Tibial nerve (tissue), 4 donors: ENCODE measurements around the gene CEP57.

Experiments used
- EP300 ChIP-seq, 2 donors: sonication (generic); formaldehyde crosslinking; IDR thresholded peaks; one replicate each; pipeline ENCODE4 v1.6.1; 2017; ENCODE audit warnings: antibody characterized with exemption in 2 of 2, mild to moderate bottlenecking in 1 of 2
- POLR2A ChIP-seq, 2 donors: fragments of 450-650 bp; IDR thresholded peaks; one replicate each; pipeline ENCODE4 v1.6.1; 2017; ENCODE audit warnings: antibody characterized with exemption in 2 of 2, mild to moderate bottlenecking in 2 of 2, moderate library complexity in 2 of 2
- TF ChIP-seq, protein P1 (sequence below), 5 experiments: fragments of 200-600 bp in 3 of 5; fragments of 450-650 bp in 2 of 5; sonication (generic) in 3 of 5; IDR thresholded peaks; one replicate each; pipeline ENCODE4 v1.5.1; 2016 to 2019; ENCODE audit warnings: antibody characterized with exemption in 5 of 5, mild to moderate bottlenecking in 3 of 5, moderate library complexity in 2 of 5

DNA sequence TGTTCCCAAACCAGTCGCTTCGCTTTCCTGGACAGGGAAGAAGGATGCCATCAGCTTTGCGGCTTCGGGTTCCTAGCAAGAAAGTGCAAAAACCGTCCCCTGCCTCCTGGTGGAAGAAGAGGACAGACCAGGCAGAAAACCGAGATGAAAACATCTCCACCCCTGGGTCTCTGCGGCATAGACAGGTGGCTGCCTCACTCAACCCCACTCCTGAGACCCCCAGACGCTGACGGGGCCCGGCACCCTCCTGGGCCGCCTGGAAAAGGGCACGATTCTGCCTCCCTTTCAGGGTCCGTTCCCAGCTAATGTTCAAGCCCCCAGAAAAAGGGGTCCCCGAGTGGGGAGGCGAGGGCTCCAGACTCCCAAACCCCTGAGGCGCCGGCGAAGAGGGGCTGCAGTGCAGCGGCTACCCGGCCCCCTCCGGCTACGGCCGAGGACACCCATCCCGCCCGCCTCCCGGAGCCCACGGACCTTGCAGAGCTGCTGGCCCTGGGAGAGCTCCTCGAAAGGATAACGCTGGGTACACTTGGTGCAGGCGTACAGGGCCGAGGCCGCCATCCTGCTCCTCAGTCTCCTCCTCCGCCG is 1.3 kb upstream of the CEP57 start:
- TF ChIP-seq, protein P1, sequence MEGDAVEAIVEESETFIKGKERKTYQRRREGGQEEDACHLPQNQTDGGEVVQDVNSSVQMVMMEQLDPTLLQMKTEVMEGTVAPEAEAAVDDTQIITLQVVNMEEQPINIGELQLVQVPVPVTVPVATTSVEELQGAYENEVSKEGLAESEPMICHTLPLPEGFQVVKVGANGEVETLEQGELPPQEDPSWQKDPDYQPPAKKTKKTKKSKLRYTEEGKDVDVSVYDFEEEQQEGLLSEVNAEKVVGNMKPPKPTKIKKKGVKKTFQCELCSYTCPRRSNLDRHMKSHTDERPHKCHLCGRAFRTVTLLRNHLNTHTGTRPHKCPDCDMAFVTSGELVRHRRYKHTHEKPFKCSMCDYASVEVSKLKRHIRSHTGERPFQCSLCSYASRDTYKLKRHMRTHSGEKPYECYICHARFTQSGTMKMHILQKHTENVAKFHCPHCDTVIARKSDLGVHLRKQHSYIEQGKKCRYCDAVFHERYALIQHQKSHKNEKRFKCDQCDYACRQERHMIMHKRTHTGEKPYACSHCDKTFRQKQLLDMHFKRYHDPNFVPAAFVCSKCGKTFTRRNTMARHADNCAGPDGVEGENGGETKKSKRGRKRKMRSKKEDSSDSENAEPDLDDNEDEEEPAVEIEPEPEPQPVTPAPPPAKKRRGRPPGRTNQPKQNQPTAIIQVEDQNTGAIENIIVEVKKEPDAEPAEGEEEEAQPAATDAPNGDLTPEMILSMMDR (IDR thresholded peaks at IDR 0.05), result peak in 2 of 5 experiments; percentile 14 to 15
- TF ChIP-seq POLR2A (IDR thresholded peaks at IDR 0.05), result no peak
- no peak for TF ChIP-seq EP300 (IDR thresholded peaks at IDR 0.05)
